GM18526 (cell line): ENCODE measurements around the gene RASSF10.

Source experiments
- POLR2A ChIP-seq: IDR thresholded peaks from 3 replicates; pipeline ENCODE4 v1.6.1; 2011; ENCODE audit not compliant: insufficient read length; ENCODE audit errors: extremely low read depth

The RASSF10 gene

GRCh38 chr11:13007182-13008060, 1.7 kb upstream of the RASSF10 start:
- no peak for TF ChIP-seq POLR2A

- no peak for TF ChIP-seq POLR2A
These were observed 1.1 kb upstream of the RASSF10 start for GRCh38 chr11:13008061-13008435.

GRCh38 chr11:13009476-13009920, 382 bp downstream of the RASSF10 start:
- TF ChIP-seq POLR2A: no peak

GRCh38 chr11:13009921-13010748, 1.0 kb downstream of the RASSF10 start:
- no peak for TF ChIP-seq POLR2A

- TF ChIP-seq POLR2A: no peak
These were observed 1.8 kb downstream of the RASSF10 start for GRCh38 chr11:13010749-13011465.

- TF ChIP-seq POLR2A: no peak
These were observed 2.4 kb downstream of the RASSF10 start for GRCh38 chr11:13011466-13012055.

GRCh38 chr11:13012056-13012661, 3.0 kb downstream of the RASSF10 start:
- TF ChIP-seq POLR2A: no peak

GRCh38 chr11:13013054-13013488, 4.0 kb downstream of the RASSF10 start:
- no peak for TF ChIP-seq POLR2A

GRCh38 chr11:13015753-13016152, 6.6 kb downstream of the RASSF10 start:
- TF ChIP-seq POLR2A: no peak

- TF ChIP-seq POLR2A: no peak
These were observed 7.3 kb downstream of the RASSF10 start for GRCh38 chr11:13016415-13016814.

GRCh38 chr11:13019313-13019712, 10.2 kb downstream of the RASSF10 start:
- TF ChIP-seq POLR2A: no peak

- no peak for TF ChIP-seq POLR2A
These were observed 14.3 kb downstream of the RASSF10 start for GRCh38 chr11:13023423-13023822.

GRCh38 chr11:13026722-13027121, 17.6 kb downstream of the RASSF10 start:
- no peak for TF ChIP-seq POLR2A

- no peak for TF ChIP-seq POLR2A
These were observed 19.2 kb downstream of the RASSF10 start for GRCh38 chr11:13028322-13028721.
